ENCODE results near the gene TMEM217. TPM values are rescaled to one million over a fixed set of nuclear protein-coding genes. Genes with fewer than 3 reads are reported as not detected.

TMEM217 gene
- total RNA-seq, 1 experiment from 2014 or later, result 2.4 TPM

GRCh38 chr6:37205997-37206340 lies 52.0 kb downstream of the TMEM217 start:
- Histone ChIP-seq H3K9ac (ENCODE audit: low read length) (no peak overlapping the region), H2AFZ (ENCODE audit: low read length) (no peak overlapping the region), H3K9me3 (ENCODE audit: low read length) (no peaks in the 10 kb centered on the region), H3K27ac (ENCODE audit: low read length) (no peak overlapping the region), H3K4me3 (ENCODE audit: low read length) (no peak overlapping the region), H3K9me2 (replicated peaks; ENCODE audit: low read length) (no peaks in the 10 kb centered on the region), H3K4me2 (ENCODE audit: low read length) (no peak overlapping the region), H3K79me2 (ENCODE audit: low read length) (no peaks in the 10 kb centered on the region), H3F3A (ENCODE audit: low read length, unreplicated experiment) (no peaks in the 10 kb centered on the region), H4K20me1 (ENCODE audit: low read length) (no peaks in the 10 kb centered on the region), H3K4me1 (ENCODE audit: insufficient read depth, low read length) (peaks cover 10% of the 10 kb centered on the region; the same call in 1 of the 2 replicates), H3K36me3 (ENCODE audit: low read depth, low read length) (no peaks in the 10 kb centered on the region), H3K27me3 (ENCODE audit: low read length) (no peaks in the 10 kb centered on the region)
- TF ChIP-seq EZH2 (IDR thresholded peaks at IDR 0.05; ENCODE audit: low read length, unreplicated experiment), result no peak
- TF ChIP-seq CTCF (conservative IDR thresholded peaks at IDR 0.05; ENCODE audit: low read depth, low read length), result no peak
- no peak for TF ChIP-seq EZH2phosphoT487 (IDR thresholded peaks at IDR 0.05; ENCODE audit: borderline replicate concordance, low read length)
- CTCF ChIA-PET, result interaction anchor here (0.6 kb wide), 1 partner anchor 292 kb away, joined by 7 read pairs; no protein-coding TSS in a partner anchor
- intact Hi-C loops (cut with micrococcal nuclease), result loop anchor here (10.0 kb wide), 1 partner anchor 321 kb away; the partner anchor contains the start of gene C6orf89
- POLR2A ChIA-PET (ENCODE audit: unreplicated experiment), result no interaction called here
- ATAC-seq, result no peak
- DNase-seq, result no peak
- no TSS peak for BruUV-seq (replicated peaks)

GRCh38 chr6:37205175-37205996 lies 52.6 kb downstream of the TMEM217 start:
- Histone ChIP-seq H3K79me2 (ENCODE audit: low read length) (no peaks in the 10 kb centered on the region), H3K9me2 (replicated peaks; ENCODE audit: low read length) (no peaks in the 10 kb centered on the region), H3F3A (ENCODE audit: low read length, unreplicated experiment) (no peaks in the 10 kb centered on the region), H3K9me3 (ENCODE audit: low read length) (no peaks in the 10 kb centered on the region), H3K4me2 (ENCODE audit: low read length) (no peak overlapping the region), H3K9ac (ENCODE audit: low read length) (no peak overlapping the region), H3K27ac (ENCODE audit: low read length) (no peak overlapping the region), H3K36me3 (ENCODE audit: low read depth, low read length) (no peaks in the 10 kb centered on the region), H2AFZ (ENCODE audit: low read length) (no peak overlapping the region), H3K4me1 (ENCODE audit: insufficient read depth, low read length) (peaks cover 10% of the 10 kb centered on the region; the same call in 1 of the 2 replicates), H4K20me1 (ENCODE audit: low read length) (no peaks in the 10 kb centered on the region), H3K27me3 (ENCODE audit: low read length) (no peaks in the 10 kb centered on the region), H3K4me3 (ENCODE audit: low read length) (no peak overlapping the region)
- ChIA-PET CTCF (interaction anchor here (0.6 kb wide), 1 partner anchor 292 kb away, joined by 7 read pairs; no protein-coding TSS in a partner anchor), POLR2A (ENCODE audit: unreplicated experiment) (no interaction called here)
- ATAC-seq, result no peak
- no TSS peak for BruUV-seq (replicated peaks)
- no peak for DNase-seq
- intact Hi-C loops (cut with micrococcal nuclease), result loop anchor here (10.0 kb wide), 1 partner anchor 321 kb away; the partner anchor contains the start of gene C6orf89
- no peak for TF ChIP-seq EZH2 (IDR thresholded peaks at IDR 0.05; ENCODE audit: low read length, unreplicated experiment)
- no peak for TF ChIP-seq CTCF (conservative IDR thresholded peaks at IDR 0.05; ENCODE audit: low read depth, low read length)
- no peak for TF ChIP-seq EZH2phosphoT487 (IDR thresholded peaks at IDR 0.05; ENCODE audit: borderline replicate concordance, low read length)
